ENCODE results near the gene NTF4. TPM values are rescaled to one million over a fixed set of nuclear protein-coding genes. Genes with fewer than 3 reads are reported as not detected.

The NTF4 gene
- total RNA-seq, 1 donor from 2014 or later = 7.3 TPM

GRCh38 chr19:49104229-49104864, 39.7 kb upstream of the NTF4 start:
- no peak overlapping the region for H3K4me2 ChIP-seq (ENCODE audit: low read length)

DNA sequence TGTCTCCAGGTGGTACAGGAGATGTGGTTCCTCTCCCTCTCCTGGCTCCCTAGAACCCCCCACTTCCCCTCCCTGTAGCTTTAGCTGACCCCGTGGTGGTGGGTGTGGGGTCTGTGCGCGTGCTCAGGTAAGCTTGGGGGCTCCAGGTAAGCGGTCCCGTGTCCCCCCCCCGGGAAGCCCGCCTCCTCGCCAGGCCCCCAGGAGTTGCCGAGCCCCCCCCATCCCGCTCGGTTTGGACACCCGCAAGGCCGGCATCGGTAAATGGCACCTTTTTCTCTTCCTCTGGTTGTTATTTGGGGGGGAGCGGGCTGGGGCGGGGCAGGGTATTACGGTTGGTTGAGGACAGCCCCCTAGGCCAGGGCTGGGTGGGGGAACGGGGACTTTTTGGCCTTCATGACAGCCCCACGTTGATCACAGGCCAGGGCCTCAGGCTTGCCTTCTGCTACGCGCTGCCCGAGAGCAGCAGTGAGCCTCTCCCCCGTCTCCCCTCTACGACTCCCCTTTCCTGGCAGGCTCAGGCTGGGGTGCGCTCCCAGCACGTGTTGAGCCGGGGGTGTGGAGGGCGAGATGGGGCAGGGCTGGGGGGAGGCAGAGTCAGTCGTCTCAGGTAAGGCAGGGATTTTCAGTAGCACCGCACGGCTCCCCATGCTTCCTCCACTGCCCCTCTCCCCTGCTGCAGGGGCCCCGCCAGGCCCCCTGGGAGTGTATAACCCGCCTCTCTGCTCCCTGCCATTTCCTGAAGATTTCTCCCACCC, 38.9 kb upstream of the NTF4 start:
- Mint-ChIP-seq H3K4me3 (ENCODE audit: unreplicated experiment) (no peak overlapping the region), H3K27ac (ENCODE audit: unreplicated experiment) (no peak overlapping the region), H3K4me1 (ENCODE audit: low read depth, unreplicated experiment) (peaks cover 5% of the 10 kb centered on the region), H3K27me3 (ENCODE audit: low read depth, unreplicated experiment) (no peaks in the 10 kb centered on the region), H3K36me3 (ENCODE audit: low read depth, unreplicated experiment) (peaks cover 26% of the 10 kb centered on the region), H3K9me3 (ENCODE audit: unreplicated experiment) (no peaks in the 10 kb centered on the region)
- Histone ChIP-seq H3K9ac (ENCODE audit: low read length) (no peak overlapping the region), H3K79me2 (ENCODE audit: insufficient read depth, low read length) (peaks cover 42% of the 10 kb centered on the region), H3K4me1 (ENCODE audit: insufficient read depth, low read length) (no peaks in the 10 kb centered on the region), H3K36me3 (ENCODE audit: insufficient read depth, low read length) (peaks cover 36% of the 10 kb centered on the region), H3K27me3 (ENCODE audit: insufficient read depth, low read length) (no peaks in the 10 kb centered on the region), H3K4me3 (ENCODE audit: insufficient read depth, low read depth, low read length) (no peak overlapping the region), H2AFZ (ENCODE audit: low read depth, low read length) (no peak overlapping the region), H3K4me2 (ENCODE audit: low read length) (no peak overlapping the region), H3K27ac (ENCODE audit: low read depth, low read length) (no peak overlapping the region), H4K20me1 (ENCODE audit: insufficient read depth, low read length) (peaks cover 84% of the 10 kb centered on the region), H3K9me3 (ENCODE audit: insufficient read depth, low read depth, low read length) (no peaks in the 10 kb centered on the region)
- no peak for FAIRE-seq
- TF ChIP-seq, protein P1, sequence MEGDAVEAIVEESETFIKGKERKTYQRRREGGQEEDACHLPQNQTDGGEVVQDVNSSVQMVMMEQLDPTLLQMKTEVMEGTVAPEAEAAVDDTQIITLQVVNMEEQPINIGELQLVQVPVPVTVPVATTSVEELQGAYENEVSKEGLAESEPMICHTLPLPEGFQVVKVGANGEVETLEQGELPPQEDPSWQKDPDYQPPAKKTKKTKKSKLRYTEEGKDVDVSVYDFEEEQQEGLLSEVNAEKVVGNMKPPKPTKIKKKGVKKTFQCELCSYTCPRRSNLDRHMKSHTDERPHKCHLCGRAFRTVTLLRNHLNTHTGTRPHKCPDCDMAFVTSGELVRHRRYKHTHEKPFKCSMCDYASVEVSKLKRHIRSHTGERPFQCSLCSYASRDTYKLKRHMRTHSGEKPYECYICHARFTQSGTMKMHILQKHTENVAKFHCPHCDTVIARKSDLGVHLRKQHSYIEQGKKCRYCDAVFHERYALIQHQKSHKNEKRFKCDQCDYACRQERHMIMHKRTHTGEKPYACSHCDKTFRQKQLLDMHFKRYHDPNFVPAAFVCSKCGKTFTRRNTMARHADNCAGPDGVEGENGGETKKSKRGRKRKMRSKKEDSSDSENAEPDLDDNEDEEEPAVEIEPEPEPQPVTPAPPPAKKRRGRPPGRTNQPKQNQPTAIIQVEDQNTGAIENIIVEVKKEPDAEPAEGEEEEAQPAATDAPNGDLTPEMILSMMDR (IDR thresholded peaks at IDR 0.05; ENCODE audit: insufficient read depth, low read depth, low read length) = no peak
- TF ChIP-seq EZH2 (IDR thresholded peaks at IDR 0.05; ENCODE audit: insufficient read depth, low read length) = no peak
- DNase-seq (ENCODE audit: low read depth) = no peak

More at GRCh38 chr19:49104229-49104864, 39.7 kb upstream of the NTF4 start:
- H3K27ac Mint-ChIP-seq (ENCODE audit: unreplicated experiment) = peak overlapping the region; percentile 81
- Histone ChIP-seq H4K20me1 (ENCODE audit: insufficient read depth, low read length) (peaks cover 84% of the 10 kb centered on the region), H3K4me3 (ENCODE audit: insufficient read depth, low read depth, low read length) (no peak overlapping the region), H3K27ac (ENCODE audit: low read depth, low read length) (no peak overlapping the region), H3K9me3 (ENCODE audit: insufficient read depth, low read depth, low read length) (no peaks in the 10 kb centered on the region), H3K9ac (ENCODE audit: low read length) (no peak overlapping the region), H3K4me1 (ENCODE audit: insufficient read depth, low read length) (no peaks in the 10 kb centered on the region), H2AFZ (ENCODE audit: low read depth, low read length) (no peak overlapping the region), H3K36me3 (ENCODE audit: insufficient read depth, low read length) (peaks cover 34% of the 10 kb centered on the region), H3K27me3 (ENCODE audit: insufficient read depth, low read length) (no peaks in the 10 kb centered on the region), H3K79me2 (ENCODE audit: insufficient read depth, low read length) (peaks cover 33% of the 10 kb centered on the region)
- TF ChIP-seq EZH2 (IDR thresholded peaks at IDR 0.05; ENCODE audit: insufficient read depth, low read length) = no peak
- TF ChIP-seq, protein P1 (IDR thresholded peaks at IDR 0.05; ENCODE audit: insufficient read depth, low read depth, low read length) = no peak
- H3K27me3 Mint-ChIP-seq (ENCODE audit: low read depth, unreplicated experiment) = no peaks in the 10 kb centered on the region
- FAIRE-seq (no peak), DNase-seq (ENCODE audit: low read depth) (no peak)
- peaks cover 31% of the 10 kb centered on the region for H3K36me3 Mint-ChIP-seq (ENCODE audit: low read depth, unreplicated experiment)
- peaks cover 9% of the 10 kb centered on the region for H3K4me1 Mint-ChIP-seq (ENCODE audit: low read depth, unreplicated experiment)
- no peaks in the 10 kb centered on the region for H3K9me3 Mint-ChIP-seq (ENCODE audit: unreplicated experiment)
- no peak overlapping the region for H3K4me3 Mint-ChIP-seq (ENCODE audit: unreplicated experiment)

DNA sequence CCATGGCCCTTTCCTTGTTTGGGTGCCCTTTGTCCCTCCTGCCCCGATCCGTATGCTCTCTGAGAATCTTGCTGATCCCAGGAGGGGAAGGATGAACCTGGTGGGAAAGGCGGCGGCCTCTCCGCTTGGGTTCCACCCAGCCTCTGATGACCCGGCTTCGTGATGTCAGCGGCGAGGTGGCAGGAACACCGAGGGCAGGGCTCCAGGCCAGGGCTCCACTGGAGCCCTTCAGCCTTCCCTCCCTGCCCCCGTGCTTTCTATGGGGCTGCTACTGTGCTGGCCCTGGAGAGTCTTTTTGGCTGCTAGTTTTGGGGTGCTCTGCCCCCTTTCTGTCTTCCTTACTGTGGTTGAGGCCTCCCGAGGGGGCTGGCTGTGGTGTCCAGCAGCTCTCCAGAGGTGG, 37.7 kb upstream of the NTF4 start:
- H3K4me2 ChIP-seq (ENCODE audit: low read length) = no peak overlapping the region
- no peak overlapping the region for H3K27ac ChIP-seq (ENCODE audit: low read depth, low read length)
- no peaks in the 10 kb centered on the region for H3K9me3 Mint-ChIP-seq (ENCODE audit: unreplicated experiment)
- peaks cover 87% of the 10 kb centered on the region for H4K20me1 ChIP-seq (ENCODE audit: insufficient read depth, low read length)
- DNase-seq (ENCODE audit: low read depth) (no peak), FAIRE-seq (no peak)
- TF ChIP-seq, protein P1 (IDR thresholded peaks at IDR 0.05; ENCODE audit: insufficient read depth, low read depth, low read length) = no peak
- no peak for TF ChIP-seq EZH2 (IDR thresholded peaks at IDR 0.05; ENCODE audit: insufficient read depth, low read length)
- H3K9me3 ChIP-seq (ENCODE audit: insufficient read depth, low read depth, low read length) = no peaks in the 10 kb centered on the region
- no peaks in the 10 kb centered on the region for H3K27me3 ChIP-seq (ENCODE audit: insufficient read depth, low read length)
- peaks cover 24% of the 10 kb centered on the region for H3K36me3 Mint-ChIP-seq (ENCODE audit: low read depth, unreplicated experiment)
- peaks cover 37% of the 10 kb centered on the region for H3K36me3 ChIP-seq (ENCODE audit: insufficient read depth, low read length)
- peaks cover 50% of the 10 kb centered on the region for H3K79me2 ChIP-seq (ENCODE audit: insufficient read depth, low read length)
- no peak overlapping the region for H3K4me3 Mint-ChIP-seq (ENCODE audit: unreplicated experiment)
- H3K4me1 ChIP-seq (ENCODE audit: insufficient read depth, low read length) = no peaks in the 10 kb centered on the region
- no peak overlapping the region for H2AFZ ChIP-seq (ENCODE audit: low read depth, low read length)
- H3K27me3 Mint-ChIP-seq (ENCODE audit: low read depth, unreplicated experiment) = no peaks in the 10 kb centered on the region
- no peak overlapping the region for H3K4me3 ChIP-seq (ENCODE audit: insufficient read depth, low read depth, low read length)
- peaks cover 5% of the 10 kb centered on the region for H3K4me1 Mint-ChIP-seq (ENCODE audit: low read depth, unreplicated experiment)
- H3K9ac ChIP-seq (ENCODE audit: low read length) = no peak overlapping the region
- peak overlapping the region; percentile 75 for H3K27ac Mint-ChIP-seq (ENCODE audit: unreplicated experiment)

Measured in astrocyte (in vitro differentiated cells and primary cell).